Endothelial cell of umbilical vein (primary cell): Measurements from ENCODE around the gene ARSK. TPM values are rescaled to one million over a fixed set of nuclear protein-coding genes. Genes with fewer than 3 reads are reported as not detected.

Source experiments
- BruUV-seq: library from RNA; stranded (reverse); fragments of 400-500 nt; replicated peaks from 2 replicates; lab custom pipeline; 2021; lab: Mats Ljungman, UMichigan
- CTCF ChIA-PET: fragments of 300-600, 350-600 bp; sonication (Branson Sonifier 250); formaldehyde crosslinking; loops from one replicate; lab custom pipeline; 2021; ENCODE audit warnings: antibody characterized with exemption, inconsistent platforms; lab: Charles Lee
- POLR2A ChIA-PET: fragments of 300-600, 350-600 bp; sonication (Branson Sonifier 250); formaldehyde crosslinking; loops from one replicate; lab custom pipeline; 2021; ENCODE audit warnings: antibody characterized with exemption, inconsistent platforms; lab: Charles Lee
- DNase-seq: peaks from one replicate; pipeline ENCODE4 v3.0.0-alpha.2; 2011; ENCODE audit warnings: low read depth, low spot score
- FAIRE-seq: peaks from 2 replicates; lab custom pipeline; 2011; peaks lifted over from hg19 to GRCh38; lab: Jason Lieb, UNC
- H2AFZ ChIP-seq: 2 replicates; pipeline ENCODE4 v1.6.0; 2012; ENCODE audit warnings: low read depth, low read length, control low read depth, inconsistent platforms
- H3K27ac ChIP-seq: 2 replicates; pipeline ENCODE4 v1.5.1; 2011; ENCODE audit warnings: low read depth, mild to moderate bottlenecking, control low read depth, low read length, moderate library complexity; ENCODE audit not compliant: insufficient read depth
- H3K27me3 ChIP-seq, 2 experiments: 2 replicates each; pipeline versions ENCODE4 v1.6.0 to v1.6.1; 2011; ENCODE audit warnings: low read length in 2 of 2, mixed read lengths in 1 of 2; ENCODE audit not compliant: control insufficient read depth in 2 of 2, insufficient read depth in 2 of 2
- H3K36me3 ChIP-seq, 2 experiments: 2 replicates in 1 of 2; 3 replicates in 1 of 2; pipeline ENCODE4 v1.5.1; 2011; ENCODE audit warnings: low read length in 2 of 2, mild to moderate bottlenecking in 1 of 2, moderate library complexity in 1 of 2; ENCODE audit not compliant: control insufficient read depth in 2 of 2, insufficient read depth in 2 of 2; ENCODE audit errors: extremely low read depth in 1 of 2
- H3K4me1 ChIP-seq: 3 replicates; pipeline ENCODE4 v1.5.1; 2011; ENCODE audit warnings: mild to moderate bottlenecking, low read length; ENCODE audit not compliant: control insufficient read depth, insufficient read depth; ENCODE audit errors: extremely low read depth
- H3K4me2 ChIP-seq: 2 replicates; pipeline ENCODE4 v1.6.1; 2011; ENCODE audit warnings: low read length, control low read depth, mixed read lengths; ENCODE audit not compliant: insufficient read depth
- H3K4me3 ChIP-seq, 3 experiments: fragments of 200-600 bp in 1 of 3; sonication (generic), shearing (Covaris generic) in 1 of 3; replicated peaks in 1 of 3; 2 replicates each; pipeline ENCODE4 v1.5.1; 2011 to 2016; ENCODE audit warnings: control low read depth in 3 of 3, low read length in 3 of 3, mild to moderate bottlenecking in 2 of 3, inconsistent platforms in 1 of 3, low read depth in 1 of 3, moderate library complexity in 1 of 3; ENCODE audit not compliant: insufficient read depth in 1 of 3
- H3K79me2 ChIP-seq: 2 replicates; pipeline ENCODE4 v1.6.0; 2012; ENCODE audit warnings: low read length, inconsistent platforms; ENCODE audit not compliant: control insufficient read depth, insufficient read depth
- H3K9ac ChIP-seq: replicated peaks from 2 replicates; pipeline ENCODE3; 2011; ENCODE audit warnings: low read length, control low read depth; ENCODE audit not compliant: insufficient read depth; ENCODE audit errors: extremely low read depth
- H3K9me1 ChIP-seq: replicated peaks from 3 replicates; pipeline ENCODE4 v1.6.0; 2011; ENCODE audit warnings: mild to moderate bottlenecking, low read length; ENCODE audit not compliant: control insufficient read depth, insufficient read depth; ENCODE audit errors: extremely low read depth
- H3K9me3 ChIP-seq: replicated peaks from 2 replicates; pipeline ENCODE4 v1.5.1; 2012; ENCODE audit warnings: low read length, inconsistent platforms; ENCODE audit not compliant: control insufficient read depth, insufficient read depth
- H4K20me1 ChIP-seq: replicated peaks from 2 replicates; pipeline ENCODE3; 2011; ENCODE audit warnings: mild to moderate bottlenecking, low read length; ENCODE audit not compliant: control insufficient read depth, insufficient read depth; ENCODE audit errors: extremely low read depth
- EZH2 ChIP-seq: IDR thresholded peaks from 2 replicates; pipeline ENCODE4 v1.6.1; 2012; ENCODE audit warnings: borderline replicate concordance, low read depth, mild to moderate bottlenecking, moderate library complexity, low read length, inconsistent platforms; ENCODE audit not compliant: severe bottlenecking
- FOS ChIP-seq: IDR thresholded peaks from 2 replicates; pipeline ENCODE4 v1.6.1; 2011; ENCODE audit warnings: mild to moderate bottlenecking, low read length, moderate library complexity, borderline replicate concordance; ENCODE audit not compliant: insufficient read depth
- GATA2 ChIP-seq: IDR thresholded peaks from 2 replicates; pipeline ENCODE4 v1.7.0; 2011; ENCODE audit warnings: low read depth, mild to moderate bottlenecking, moderate library complexity, mixed read lengths, low read length; ENCODE audit not compliant: insufficient read length, insufficient read depth
- JUN ChIP-seq: IDR thresholded peaks from 2 replicates; pipeline ENCODE4 v1.6.1; 2011; ENCODE audit warnings: borderline replicate concordance, low read depth; ENCODE audit not compliant: insufficient read length, insufficient read depth
- MYC ChIP-seq: IDR thresholded peaks from one replicate; pipeline ENCODE4 v1.6.1; 2011; ENCODE audit warnings: mild to moderate bottlenecking, low read depth, low read length
- POLR2A ChIP-seq: IDR thresholded peaks from 2 replicates; pipeline ENCODE4 v1.6.1; 2012; ENCODE audit warnings: low read depth, mild to moderate bottlenecking, control low read depth, low read length
- POLR2AphosphoS5 ChIP-seq: IDR thresholded peaks from 2 replicates; pipeline ENCODE4 v1.6.1; 2012; ENCODE audit warnings: low read depth, mild to moderate bottlenecking, control low read depth, low read length, moderate library complexity; ENCODE audit not compliant: insufficient read depth
- dilution Hi-C: fragments of 300-500 bp; cut with MboI; formaldehyde crosslinking; loops from one replicate; pipeline ENCODE4 v1.15.0; 2019; ENCODE audit warnings: low sequenced_read_pairs; ENCODE audit not compliant: extremely low pct_ligation_motif_present
- intact Hi-C: fragments of 100-400 bp; cut with micrococcal nuclease; formaldehyde crosslinking; loops from one replicate; pipeline ENCODE4 v1.10.0; 2022
- polyA plus RNA-seq, 4 experiments: library from polyadenylated mRNA; depleted of rRNA in 3 of 4; stranded (reverse) in 3 of 4; unstranded in 1 of 4; fragments of >200 nt; gene quantifications; 2 replicates each; pipeline versions ENCODE4 v1.2.1 to v1.2.3, GENCODE V29; 2011 to 2012; ENCODE audit warnings: missing spikeins in 1 of 4
- total RNA-seq: library from RNA; stranded (reverse); gene quantifications from 2 replicates; pipeline ENCODE4 v1.2.3, GENCODE V29; 2021
- TF ChIP-seq, protein P1 (sequence below): IDR thresholded peaks from 2 replicates; pipeline ENCODE4 v1.6.1; 2011; ENCODE audit not compliant: insufficient read depth, insufficient read length
- TF ChIP-seq, protein P2 (sequence below), 2 donors: IDR thresholded peaks; 1 replicate in 1 of 2; 2 replicates in 1 of 2; pipeline ENCODE4 v1.5.1; 2011; ENCODE audit warnings: low read length in 2 of 2, mild to moderate bottlenecking in 2 of 2, moderate library complexity in 2 of 2, control low read depth in 1 of 2, inconsistent platforms in 1 of 2, low read depth in 1 of 2; ENCODE audit not compliant: insufficient read depth in 1 of 2; ENCODE audit errors: extremely low read depth in 1 of 2

Gene ARSK
- total and polyA plus RNA-seq, 2 donors (not counting 3 experiments of a cell fraction or from before 2014, with no cell fraction given), result 3.7 to 4.9 TPM

DNA sequence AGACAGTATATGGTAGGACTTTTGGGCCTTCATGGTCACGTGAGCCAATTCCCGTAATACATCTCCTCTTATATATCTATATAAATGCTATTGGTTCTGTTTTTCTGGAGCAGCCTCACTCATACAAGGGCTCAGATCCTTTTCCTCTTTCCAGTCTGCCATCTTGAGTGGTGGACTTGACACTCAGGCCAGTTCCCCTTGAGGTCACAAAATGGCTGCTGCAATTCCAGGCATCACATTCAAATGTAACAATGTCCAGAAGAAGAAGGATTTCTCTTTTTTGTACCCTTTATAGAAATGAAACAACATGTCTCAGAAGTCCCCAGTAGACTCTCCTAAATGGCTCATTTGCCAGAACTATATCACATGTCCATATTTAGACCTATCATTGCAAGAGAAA lies 69.5 kb downstream of the ARSK start:
- H3K4me3 ChIP-seq, result no peak overlapping the region
- POLR2A ChIA-PET, result no interaction called here
- no peak overlapping the region for H2AFZ ChIP-seq
- H3K9ac ChIP-seq, result no peak overlapping the region
- DNase-seq (no peak), FAIRE-seq (no peak)
- dilution Hi-C loops (no loop called here), intact Hi-C loops (no loop called here)
- no peaks in the 10 kb centered on the region for H4K20me1 ChIP-seq
- H3K4me1 ChIP-seq, result peaks cover 16% of the 10 kb centered on the region
- no peaks in the 10 kb centered on the region for H3K27me3 ChIP-seq
- H3K4me2 ChIP-seq, result no peak overlapping the region
- no peaks in the 10 kb centered on the region for H3K36me3 ChIP-seq
- BruUV-seq, result no TSS peak
- no peaks in the 10 kb centered on the region for H3K9me3 ChIP-seq
- TF ChIP-seq EZH2 (no peak), MYC (no peak), JUN (no peak), POLR2A (no peak), GATA2 (no peak), POLR2AphosphoS5 (no peak), FOS (no peak)
- TF ChIP-seq, protein P1, sequence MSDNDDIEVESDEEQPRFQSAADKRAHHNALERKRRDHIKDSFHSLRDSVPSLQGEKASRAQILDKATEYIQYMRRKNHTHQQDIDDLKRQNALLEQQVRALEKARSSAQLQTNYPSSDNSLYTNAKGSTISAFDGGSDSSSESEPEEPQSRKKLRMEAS, result no peak
- TF ChIP-seq, protein P2, sequence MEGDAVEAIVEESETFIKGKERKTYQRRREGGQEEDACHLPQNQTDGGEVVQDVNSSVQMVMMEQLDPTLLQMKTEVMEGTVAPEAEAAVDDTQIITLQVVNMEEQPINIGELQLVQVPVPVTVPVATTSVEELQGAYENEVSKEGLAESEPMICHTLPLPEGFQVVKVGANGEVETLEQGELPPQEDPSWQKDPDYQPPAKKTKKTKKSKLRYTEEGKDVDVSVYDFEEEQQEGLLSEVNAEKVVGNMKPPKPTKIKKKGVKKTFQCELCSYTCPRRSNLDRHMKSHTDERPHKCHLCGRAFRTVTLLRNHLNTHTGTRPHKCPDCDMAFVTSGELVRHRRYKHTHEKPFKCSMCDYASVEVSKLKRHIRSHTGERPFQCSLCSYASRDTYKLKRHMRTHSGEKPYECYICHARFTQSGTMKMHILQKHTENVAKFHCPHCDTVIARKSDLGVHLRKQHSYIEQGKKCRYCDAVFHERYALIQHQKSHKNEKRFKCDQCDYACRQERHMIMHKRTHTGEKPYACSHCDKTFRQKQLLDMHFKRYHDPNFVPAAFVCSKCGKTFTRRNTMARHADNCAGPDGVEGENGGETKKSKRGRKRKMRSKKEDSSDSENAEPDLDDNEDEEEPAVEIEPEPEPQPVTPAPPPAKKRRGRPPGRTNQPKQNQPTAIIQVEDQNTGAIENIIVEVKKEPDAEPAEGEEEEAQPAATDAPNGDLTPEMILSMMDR (IDR thresholded peaks at IDR 0.05; ENCODE audit: extremely low read depth in 1 of 2, insufficient read depth in 1 of 2, low read depth in 1 of 2, low read length in 2 of 2), result no peak
- CTCF ChIA-PET, result no interaction called here
- H3K9me1 ChIP-seq, result no peaks in the 10 kb centered on the region
- no peaks in the 10 kb centered on the region for H3K79me2 ChIP-seq
- no peak overlapping the region for H3K27ac ChIP-seq
